COR-L47 (cell line): Measurements from ENCODE around the gene BUB1B.

Source experiments
- DNase-seq: peaks from one replicate; lab custom pipeline; 2025; lab: John Stamatoyannopoulos, UW

BUB1B gene

GRCh38 chr15:40241269-40242212 lies 80.7 kb downstream of the BUB1B start:
- no peak for DNase-seq

DNA sequence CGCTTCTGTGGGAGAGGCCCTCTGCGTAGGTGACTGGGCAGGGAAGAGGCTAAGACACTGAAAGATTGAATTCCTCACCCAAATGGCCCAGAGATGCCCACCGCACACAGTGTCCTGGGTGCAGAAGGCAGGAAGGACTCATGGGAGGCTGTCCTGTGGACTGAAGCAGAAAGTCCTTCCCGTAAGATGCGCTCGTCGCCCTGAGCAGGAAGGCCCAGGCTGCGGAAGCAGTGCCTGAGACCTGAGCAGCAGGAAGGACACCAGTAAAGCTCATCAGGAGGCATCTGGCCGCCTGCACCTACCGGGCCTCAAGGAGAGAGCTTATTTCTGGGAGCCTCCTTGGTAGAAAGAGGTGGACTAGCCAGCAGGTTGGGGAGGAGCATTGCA lies 81.3 kb downstream of the BUB1B start:
- DNase-seq = no peak

DNA sequence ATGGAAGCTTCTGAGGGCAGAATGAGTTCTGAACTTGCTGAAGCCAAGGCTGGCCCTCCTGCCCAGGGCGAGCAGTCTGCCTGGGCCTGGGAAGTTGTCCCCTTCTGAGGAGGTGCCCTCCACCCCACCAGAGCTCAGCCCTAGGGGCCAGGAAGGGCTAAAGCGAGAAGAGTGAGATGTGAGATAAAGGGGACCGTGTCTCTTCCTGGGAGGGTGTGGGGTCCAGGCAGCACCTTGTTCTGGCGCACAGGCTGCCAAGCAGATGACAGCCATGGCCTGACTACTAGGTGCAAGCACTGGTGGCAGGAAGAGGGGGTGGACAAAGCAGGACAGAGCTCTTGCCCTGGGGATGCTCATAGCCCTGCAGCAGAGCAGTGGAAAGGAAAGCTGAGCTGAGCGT lies 81.7 kb downstream of the BUB1B start:
- DNase-seq = no peak

GRCh38 chr15:40243126-40243810 lies 82.4 kb downstream of the BUB1B start:
- DNase-seq = no peak

GRCh38 chr15:40244961-40245523 lies 84.2 kb downstream of the BUB1B start:
- no peak for DNase-seq

DNA sequence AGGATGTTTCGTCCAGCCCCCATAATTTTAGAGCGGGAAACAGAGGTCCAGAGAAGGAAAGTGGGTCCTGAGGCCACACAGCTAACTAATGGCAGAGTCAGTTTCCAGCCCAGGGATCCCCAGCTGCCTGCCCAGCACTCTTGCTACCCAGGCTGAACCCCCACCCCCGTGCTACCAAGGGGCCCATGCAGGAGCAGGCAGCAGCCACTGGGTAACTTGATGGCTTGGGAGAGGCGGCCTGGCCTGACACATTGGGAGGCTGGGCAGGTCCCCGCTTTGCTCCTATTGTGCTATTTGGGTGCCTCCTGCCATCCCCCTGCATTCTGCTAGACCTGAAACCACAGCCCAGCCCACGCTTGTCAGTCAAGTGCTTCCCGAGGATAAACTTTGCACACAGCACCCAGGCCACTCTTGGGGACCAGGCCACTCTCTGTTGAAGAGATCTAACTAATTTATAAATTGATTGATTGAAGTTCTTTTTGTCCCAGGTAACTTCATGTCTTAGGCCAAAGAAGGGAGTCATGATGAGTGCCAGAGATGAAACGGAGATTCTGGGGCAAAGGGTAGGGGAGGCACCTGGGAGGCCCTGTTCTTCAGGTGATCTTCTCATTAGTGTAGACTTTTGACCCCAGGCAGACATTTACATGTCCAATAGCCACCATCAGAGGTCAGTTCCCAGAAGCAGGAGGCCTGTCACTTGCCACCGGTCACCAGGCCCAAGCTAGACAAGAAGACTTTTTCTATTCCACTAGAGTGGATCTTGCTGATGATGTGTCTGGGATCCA lies 85.0 kb downstream of the BUB1B start:
- DNase-seq = no peak

DNA sequence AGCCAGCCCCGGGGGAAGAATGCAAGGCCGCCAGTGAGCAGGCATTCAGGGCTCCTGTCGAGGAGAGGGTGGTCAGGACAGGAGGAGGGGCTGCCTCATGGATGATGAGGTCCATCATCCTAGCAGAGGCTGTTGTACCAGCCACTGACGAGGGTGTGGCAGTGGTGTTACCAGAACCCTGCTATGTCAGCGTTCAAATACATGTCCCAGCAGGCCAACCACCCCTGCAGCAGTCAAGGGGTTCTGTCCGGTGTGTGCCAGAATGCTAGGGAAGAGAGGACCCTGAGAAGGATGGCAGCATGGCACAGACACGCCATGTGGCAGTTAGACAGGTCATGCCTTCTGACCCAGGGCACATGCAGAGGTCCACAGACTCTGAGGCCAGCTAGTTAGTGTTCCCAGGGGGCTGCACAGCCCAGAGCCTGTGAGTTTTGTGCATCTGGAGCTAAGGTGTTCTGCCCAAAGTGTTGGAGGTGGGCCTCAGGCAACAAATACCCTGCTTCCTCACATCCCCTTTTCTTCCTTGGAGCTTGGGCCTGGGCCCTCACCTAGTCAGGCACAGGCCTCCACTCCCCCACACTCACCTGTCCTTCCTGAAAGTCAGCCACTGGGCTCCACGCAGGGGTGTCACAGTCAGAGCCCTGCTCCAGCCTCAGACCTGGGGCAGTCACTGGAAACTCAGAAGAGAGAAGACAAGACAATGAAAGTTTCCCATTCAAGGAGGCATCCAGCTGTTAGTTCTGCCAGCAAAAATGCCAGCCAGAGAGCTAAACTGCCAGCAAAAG lies 85.8 kb downstream of the BUB1B start:
- no peak for DNase-seq

DNA sequence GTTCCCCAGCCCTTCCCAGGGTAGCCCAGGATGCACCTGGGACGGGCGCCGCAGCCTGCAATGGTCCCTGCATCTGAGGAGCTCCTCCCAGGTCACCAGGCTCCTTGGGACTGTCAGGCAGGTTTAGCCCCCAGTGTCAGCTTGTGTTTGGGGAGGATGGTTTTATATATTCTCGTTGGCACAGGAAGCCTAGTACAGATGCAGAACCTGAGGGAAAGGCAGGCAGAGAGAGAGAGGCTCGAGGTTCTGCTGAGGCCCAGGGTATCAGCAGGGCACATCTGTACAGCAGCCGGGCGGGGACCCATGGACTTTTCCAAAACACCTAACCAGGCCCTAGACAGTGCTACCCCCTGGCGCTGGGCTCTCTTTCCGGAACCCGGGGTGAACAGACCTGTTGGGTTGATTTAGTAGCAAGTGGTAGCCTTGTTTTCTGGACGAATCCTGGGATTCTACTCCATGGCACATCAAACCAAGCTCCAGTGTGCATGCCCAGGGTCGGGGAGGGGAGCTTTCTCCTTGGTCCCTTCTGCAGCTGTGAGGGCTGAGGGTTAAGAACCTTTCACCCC lies 86.6 kb downstream of the BUB1B start:
- no peak for DNase-seq

- DNase-seq = no peak
Observed at GRCh38 chr15:40248006-40248783, 87.3 kb downstream of the BUB1B start.

DNA sequence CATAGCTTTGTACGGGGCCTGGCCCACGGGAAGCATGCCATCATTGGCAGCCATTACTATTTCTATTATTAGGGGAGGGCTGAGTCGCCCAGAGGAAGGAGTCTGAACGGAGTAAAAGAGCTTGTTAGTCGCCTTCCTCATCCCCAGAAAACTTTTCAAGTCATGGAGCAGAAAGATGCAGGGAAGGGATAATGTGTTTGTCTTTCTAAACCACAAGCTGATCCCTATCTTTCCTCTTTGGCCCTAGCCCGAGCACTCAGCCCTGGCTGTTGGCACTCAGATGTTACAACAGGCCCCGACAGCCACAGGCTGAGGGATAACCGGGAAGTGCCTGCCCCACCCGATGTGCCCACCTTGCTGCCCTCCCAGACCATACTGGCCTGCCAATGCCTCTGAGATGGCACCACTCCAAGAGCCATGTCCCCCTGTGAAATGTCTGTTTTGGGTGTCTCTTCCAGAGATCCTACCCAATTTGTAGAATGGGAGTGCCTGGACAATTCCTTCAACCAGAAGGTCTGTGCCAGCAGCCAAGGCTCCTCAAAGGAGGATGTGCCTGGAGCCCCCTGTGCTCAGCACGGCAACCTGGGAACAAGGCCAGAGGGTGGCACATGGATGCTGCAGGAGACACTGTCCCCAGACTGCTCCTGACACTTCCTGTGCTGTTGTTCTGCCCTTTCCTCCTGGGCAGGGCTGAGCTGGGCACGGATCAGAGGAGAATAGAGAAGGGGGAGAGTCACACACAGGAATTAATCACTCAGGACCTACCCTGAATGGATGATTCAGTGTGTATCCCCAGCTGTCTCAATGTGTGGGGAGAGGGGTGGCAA lies 88.8 kb downstream of the BUB1B start:
- DNase-seq = no peak

- DNase-seq = no peak
Observed at GRCh38 chr15:40250304-40250656, 89.4 kb downstream of the BUB1B start.

DNA sequence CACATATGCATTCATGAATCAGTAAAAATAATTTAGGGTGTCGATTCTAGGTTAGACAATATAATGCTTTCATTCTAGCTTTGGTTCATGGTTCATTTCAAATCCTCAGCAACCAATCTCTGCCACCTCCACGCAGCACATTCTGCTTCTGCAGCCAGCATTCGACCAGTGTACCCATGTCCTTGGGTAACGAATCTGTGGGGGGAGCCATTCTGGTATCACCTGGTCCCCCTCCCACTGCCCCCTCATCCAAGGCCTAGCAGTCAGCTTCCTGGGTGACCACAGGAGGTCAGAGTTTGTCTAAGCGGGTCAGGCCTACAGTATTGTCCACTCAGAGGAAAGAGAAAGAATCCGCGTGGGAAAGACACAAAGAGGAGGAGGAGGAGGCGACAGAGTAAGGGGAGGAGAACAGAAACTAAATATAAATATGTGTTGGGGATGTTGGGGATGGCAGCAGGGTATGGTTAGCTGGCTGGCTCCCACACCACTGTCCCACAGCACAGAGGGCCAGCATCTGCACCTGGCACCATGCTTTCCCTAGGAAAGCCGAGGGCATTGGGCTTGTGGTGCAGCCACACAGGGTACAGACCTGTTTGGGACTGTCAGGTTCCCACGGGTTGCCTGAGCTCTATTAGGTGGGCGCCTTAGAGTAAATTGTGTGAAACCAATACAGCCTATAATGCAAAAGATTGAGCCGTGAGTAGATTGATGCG lies 90.1 kb downstream of the BUB1B start:
- DNase-seq = no peak

- no peak for DNase-seq
Observed at GRCh38 chr15:40251486-40252140, 90.7 kb downstream of the BUB1B start.

- no peak for DNase-seq
Observed at GRCh38 chr15:40252141-40252437, 91.2 kb downstream of the BUB1B start.

DNA sequence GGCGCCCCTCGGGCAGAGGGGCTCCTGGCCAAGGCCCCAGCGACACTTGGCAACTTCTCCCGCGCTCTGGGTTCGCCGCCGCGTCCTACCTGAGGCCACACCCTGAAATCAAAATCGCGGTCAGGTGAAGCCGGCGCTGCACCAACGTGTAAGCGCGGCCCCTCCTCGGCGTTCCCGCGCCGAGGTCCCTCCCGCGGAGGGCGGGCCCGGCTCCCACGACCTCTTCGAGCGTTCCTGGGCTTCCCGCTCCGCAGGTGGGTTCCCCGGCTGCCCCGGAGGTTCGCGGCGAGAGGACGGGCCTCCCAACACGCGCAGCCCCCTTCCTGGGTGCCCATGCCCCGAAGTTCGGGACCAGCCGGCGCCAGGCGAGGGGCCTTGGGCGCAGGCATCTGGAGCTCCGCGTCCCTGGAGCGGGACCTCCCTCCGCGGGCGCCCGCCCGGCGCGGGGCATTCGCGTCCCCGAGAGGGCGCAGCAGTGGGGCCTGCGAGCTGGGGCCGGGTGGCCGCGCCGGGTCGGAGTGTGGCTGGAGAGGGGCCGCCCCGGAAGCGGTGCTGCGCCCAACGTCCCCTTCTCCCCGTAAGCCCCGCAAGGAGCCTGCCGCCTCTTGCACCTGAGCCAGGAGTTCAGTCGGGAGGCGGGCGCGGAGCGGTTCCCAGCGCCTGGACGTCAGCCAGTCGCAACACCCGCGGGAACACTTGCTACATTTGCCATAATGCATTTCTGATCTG lies 91.7 kb downstream of the BUB1B start:
- DNase-seq = no peak

- DNase-seq = no peak
Observed at GRCh38 chr15:40253167-40253790, 92.4 kb downstream of the BUB1B start.

DNA sequence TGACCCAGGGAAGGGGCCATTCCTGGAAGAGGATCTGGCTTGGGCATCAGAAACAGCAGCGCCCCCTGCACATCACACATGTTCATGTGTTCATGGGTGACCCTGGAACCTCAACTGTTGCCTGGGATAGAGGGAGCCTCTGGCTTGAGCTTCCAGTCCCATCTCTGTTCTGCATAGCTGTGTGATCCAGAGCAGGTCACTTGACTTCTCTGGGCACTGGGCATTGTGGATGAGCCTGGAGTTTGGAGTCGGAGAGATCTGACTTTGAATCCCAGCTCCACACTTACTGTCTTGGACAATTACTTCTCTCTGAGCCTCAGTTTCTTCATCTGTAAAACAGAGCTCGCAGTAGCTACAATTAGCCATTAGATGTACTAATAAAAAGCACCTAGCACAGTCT lies 93.6 kb downstream of the BUB1B start:
- no peak for DNase-seq
